HepG2 (cell line): ENCODE data around the gene RASD2. TPM values are rescaled to one million over a fixed set of nuclear protein-coding genes. Genes with fewer than 3 reads are reported as not detected.

Experiments used
- CCDC6 ChIP-seq: sonication (generic); formaldehyde crosslinking; IDR thresholded peaks from 2 replicates; pipeline ENCODE4 v1.8.1; 2022; ENCODE audit warnings: mild to moderate bottlenecking, missing genetic modification reagents, moderate library complexity
- CEBPB ChIP-seq: IDR thresholded peaks from 2 replicates; pipeline ENCODE4 v1.6.1; 2011; ENCODE audit warnings: low read depth, low read length, improper control_type of control experiment, borderline replicate concordance
- CTCF ChIP-seq: sonication (generic); formaldehyde crosslinking; IDR thresholded peaks from 2 replicates; pipeline ENCODE4 v1.5.0; 2020; ENCODE audit warnings: mild to moderate bottlenecking, missing genetic modification reagents, moderate library complexity
- HNRNPL ChIP-seq: fragments of 200-400 bp; formaldehyde crosslinking; IDR thresholded peaks from 2 replicates; pipeline ENCODE4 v1.6.1; 2017; ENCODE audit warnings: mild to moderate bottlenecking, low read depth, low read length
- IRF9 ChIP-seq: sonication (generic); formaldehyde crosslinking; IDR thresholded peaks from 2 replicates; pipeline ENCODE4 v1.8.0; 2022; ENCODE audit warnings: missing genetic modification reagents, mild to moderate bottlenecking, borderline replicate concordance
- KLF6 ChIP-seq: IDR thresholded peaks from 2 replicates; pipeline ENCODE4 v1.8.0; 2016; ENCODE audit warnings: missing biosample characterization, missing genetic modification reagents
- LCORL ChIP-seq, 2 experiments: fragments of 450-650 bp in 1 of 2; sonication (generic) in 1 of 2; formaldehyde crosslinking in 1 of 2; IDR thresholded peaks; 2 replicates each; pipeline versions ENCODE4 v1.5.0 to v1.6.1; 2017 to 2020; ENCODE audit warnings: antibody characterized with exemption in 1 of 2, missing genetic modification reagents in 1 of 2
- NFRKB ChIP-seq: fragments of 450-650 bp; IDR thresholded peaks from 2 replicates; pipeline ENCODE4 v1.6.1; 2017
- NFYC ChIP-seq: IDR thresholded peaks from 2 replicates; pipeline ENCODE4 v1.6.1; 2016; ENCODE audit warnings: missing genetic modification reagents, missing compliant biosample characterization
- NR2C2 ChIP-seq: sonication (generic); formaldehyde crosslinking; IDR thresholded peaks from 2 replicates; pipeline ENCODE4 v1.4.0; 2020; ENCODE audit warnings: missing genetic modification reagents, mild to moderate bottlenecking, moderate library complexity, borderline replicate concordance
- PHF8 ChIP-seq: sonication (generic); formaldehyde crosslinking; IDR thresholded peaks from 2 replicates; pipeline ENCODE4 v1.5.0; 2020; ENCODE audit warnings: missing genetic modification reagents
- RAD21 ChIP-seq: fragments of 450-650 bp; formaldehyde crosslinking; IDR thresholded peaks from 2 replicates; pipeline ENCODE4 v1.5.0; 2020; ENCODE audit warnings: mild to moderate bottlenecking
- RARA ChIP-seq: IDR thresholded peaks from 2 replicates; pipeline ENCODE4 v1.6.1; 2016; ENCODE audit warnings: missing genetic modification reagents, missing compliant biosample characterization
- REPIN1 ChIP-seq: sonication (generic); formaldehyde crosslinking; IDR thresholded peaks from 2 replicates; pipeline ENCODE4 v1.8.0; 2022; ENCODE audit warnings: missing genetic modification reagents, low read depth, mild to moderate bottlenecking, borderline replicate concordance
- SAP130 ChIP-seq: IDR thresholded peaks from 2 replicates; pipeline ENCODE4 v1.6.1; 2016; ENCODE audit warnings: low read depth
- SATB2 ChIP-seq: sonication (generic); formaldehyde crosslinking; IDR thresholded peaks from 2 replicates; pipeline ENCODE4 v1.5.0; 2020; ENCODE audit warnings: missing genetic modification reagents
- TOPORS ChIP-seq: sonication (generic); formaldehyde crosslinking; IDR thresholded peaks from 2 replicates; pipeline ENCODE4 v1.8.0; 2023; ENCODE audit warnings: mild to moderate bottlenecking, missing genetic modification reagents
- ZFX ChIP-seq: sonication (generic); formaldehyde crosslinking; IDR thresholded peaks from 2 replicates; pipeline ENCODE4 v1.4.0; 2020; ENCODE audit warnings: mild to moderate bottlenecking, low read depth, missing genetic modification reagents, moderate library complexity
- ZNF143 ChIP-seq: sonication (generic); formaldehyde crosslinking; IDR thresholded peaks from 2 replicates; pipeline ENCODE4 v1.4.0; 2020; ENCODE audit warnings: missing genetic modification reagents
- ZNF281 ChIP-seq: sonication (generic); formaldehyde crosslinking; IDR thresholded peaks from 2 replicates; pipeline ENCODE4 v1.4.0; 2020; ENCODE audit warnings: missing genetic modification reagents, borderline replicate concordance
- ZNF292 ChIP-seq: sonication (generic); formaldehyde crosslinking; IDR thresholded peaks from 2 replicates; pipeline ENCODE4 v1.8.1; 2022; ENCODE audit warnings: mild to moderate bottlenecking, low read depth, missing genetic modification reagents, borderline replicate concordance
- ZNF501 ChIP-seq: sonication (generic); formaldehyde crosslinking; IDR thresholded peaks from 2 replicates; pipeline ENCODE4 v1.5.1; 2020; ENCODE audit warnings: mild to moderate bottlenecking, moderate library complexity, missing genetic modification reagents
- ZNF562 ChIP-seq: sonication (generic); formaldehyde crosslinking; IDR thresholded peaks from 2 replicates; pipeline ENCODE4 v1.8.0; 2022; ENCODE audit warnings: missing genetic modification reagents, borderline replicate concordance
- ZNF569 ChIP-seq: sonication (generic); formaldehyde crosslinking; IDR thresholded peaks from 2 replicates; pipeline ENCODE4 v1.5.0; 2020; ENCODE audit warnings: mild to moderate bottlenecking, missing genetic modification reagents, moderate library complexity, borderline replicate concordance
- ZNF607 ChIP-seq: sonication (generic); formaldehyde crosslinking; IDR thresholded peaks from 2 replicates; pipeline ENCODE4 v1.5.1; 2020; ENCODE audit warnings: missing genetic modification reagents, mild to moderate bottlenecking, borderline replicate concordance
- ZNF709 ChIP-seq: sonication (generic); formaldehyde crosslinking; IDR thresholded peaks from 2 replicates; pipeline ENCODE4 v1.5.0; 2020; ENCODE audit warnings: mild to moderate bottlenecking, missing genetic modification reagents
- ZNF746 ChIP-seq: sonication (generic); formaldehyde crosslinking; IDR thresholded peaks from 2 replicates; pipeline ENCODE4 v1.8.0; 2022; ENCODE audit warnings: mild to moderate bottlenecking, missing genetic modification reagents
- ZNF781 ChIP-seq: sonication (generic); formaldehyde crosslinking; IDR thresholded peaks from 2 replicates; pipeline ENCODE4 v1.5.1; 2020; ENCODE audit warnings: borderline replicate concordance, mild to moderate bottlenecking, missing genetic modification reagents; ENCODE audit errors: not compliant biosample characterization
- ZSCAN20 ChIP-seq: sonication (generic); formaldehyde crosslinking; IDR thresholded peaks from 2 replicates; pipeline ENCODE4 v1.4.0; 2020; ENCODE audit warnings: missing genetic modification reagents, mild to moderate bottlenecking, borderline replicate concordance
- polyA plus RNA-seq, 8 experiments: library from polyadenylated mRNA; depleted of rRNA in 3 of 8; stranded (reverse) in 7 of 8; unstranded in 1 of 8; fragments of >200 nt; fragmentation: Illumina TruSeq in 4 of 8; extraction: Trizol in 4 of 8; gene quantifications; 2 replicates each; pipeline versions ENCODE4 v1.2.1 to v1.2.3, GENCODE V29; 2011 to 2016; ENCODE audit warnings: low read depth in 4 of 8, missing spikeins in 1 of 8, mixed read lengths in 1 of 8; ENCODE audit not compliant: insufficient read depth in 1 of 8
- total RNA-seq, 5 experiments: library from RNA; depleted of rRNA; stranded (reverse); fragments of >200 nt; fragmentation: Illumina TruSeq; extraction: Trizol; gene quantifications; 2 replicates each; pipeline ENCODE4 v1.2.3, GENCODE V29; 2016; ENCODE audit warnings: low read depth in 1 of 5

Gene RASD2
- total and polyA plus RNA-seq, 2 of the 13 experiments (the other 11 are each of a cell fraction or from before 2014, with no cell fraction given): not detected

GRCh38 chr22:35506259-35506570, 34.4 kb upstream of the RASD2 start (continued):
- TF ChIP-seq ZFX (CRISPR knock-in tag): no peak
- peak; percentile 63; the same call in 1 of the 2 replicates for TF ChIP-seq CEBPB
- TF ChIP-seq NR2C2 (CRISPR knock-in tag): 0 out of 2 replicates have a peak, but pooled peaks have one; percentile 22
- TF ChIP-seq NFYC: no peak
- TF ChIP-seq ZNF569: no peak
- no peak for TF ChIP-seq ZNF607 (CRISPR knock-in tag)
- TF ChIP-seq SATB2 (CRISPR knock-in tag): no peak
- TF ChIP-seq RAD21 (CRISPR knock-in tag): no peak
- no peak for TF ChIP-seq KLF6 (CRISPR knock-in tag)
- no peak for TF ChIP-seq REPIN1
- TF ChIP-seq ZNF143 (CRISPR knock-in tag): no peak
- no peak for TF ChIP-seq LCORL (IDR thresholded peaks at IDR 0.05)
- TF ChIP-seq LCORL (CRISPR knock-in tag; IDR thresholded peaks at IDR 0.05): no peak
- TF ChIP-seq IRF9 (CRISPR knock-in tag): no peak
- no peak for TF ChIP-seq HNRNPL
- TF ChIP-seq SAP130 (CRISPR knock-in tag): peak; percentile 29; the same call in 1 of the 2 replicates
- TF ChIP-seq ZNF501 (CRISPR knock-in tag): no peak
- TF ChIP-seq ZNF292 (CRISPR knock-in tag): no peak
- no peak for TF ChIP-seq TOPORS (CRISPR knock-in tag)
- TF ChIP-seq ZNF746 (CRISPR knock-in tag): no peak
- no peak for TF ChIP-seq NFRKB
- no peak for TF ChIP-seq ZNF709
- no peak for TF ChIP-seq CTCF (CRISPR knock-in tag)
- no peak for TF ChIP-seq ZNF562
- TF ChIP-seq RARA (CRISPR knock-in tag): no peak
- TF ChIP-seq ZNF281 (CRISPR knock-in tag): no peak
- no peak for TF ChIP-seq ZNF781
- TF ChIP-seq ZSCAN20 (CRISPR knock-in tag): no peak
- no peak for TF ChIP-seq PHF8
- TF ChIP-seq CCDC6: no peak
